HG02642 (cell line): ENCODE measurements around the gene MLC1.

ENCODE experiments used
- ATAC-seq: cut with Tn5 transposase; IDR thresholded peaks from one replicate; pipeline ENCODE4 v1.9.1; 2021; ENCODE audit warnings: mild to moderate bottlenecking; ENCODE audit not compliant: unreplicated experiment, poor library complexity

The MLC1 gene

DNA sequence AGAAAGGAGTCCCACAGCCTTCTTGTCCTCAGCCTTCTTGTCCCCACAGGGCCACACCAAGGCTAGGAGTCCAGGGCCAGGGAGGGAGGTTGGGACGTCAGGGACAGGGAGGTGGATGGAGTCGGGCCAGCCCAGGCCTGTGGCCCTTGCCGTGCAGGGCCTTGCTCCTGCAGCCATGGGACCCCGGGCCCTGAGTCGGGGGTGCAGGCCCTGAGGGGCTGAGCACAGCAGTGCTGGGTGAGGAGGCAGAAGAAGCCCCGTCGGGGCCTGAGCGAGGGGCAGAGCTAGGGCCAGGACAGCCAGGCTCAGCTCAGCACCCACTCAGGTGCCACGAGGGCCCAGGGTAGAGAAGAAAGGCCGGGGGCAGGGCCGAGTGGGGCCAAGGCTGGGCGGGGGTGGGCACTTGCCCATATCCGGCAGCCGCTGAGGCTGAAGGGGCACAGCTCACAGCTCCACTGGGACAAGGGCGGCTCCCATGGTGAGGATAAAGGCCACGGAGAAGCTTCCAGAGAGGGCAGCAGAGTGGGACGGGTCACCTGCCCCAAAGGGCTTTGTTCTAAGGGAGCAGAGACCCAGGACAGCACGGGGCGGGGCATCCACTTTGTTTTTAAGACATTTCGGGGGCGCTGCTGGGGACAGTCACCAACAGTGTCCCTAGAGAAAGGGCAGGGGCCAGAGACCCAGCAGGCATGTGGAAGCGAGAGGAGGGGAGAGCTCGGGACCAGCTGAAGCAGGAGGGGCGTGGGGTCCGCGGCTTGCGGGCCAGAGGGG is 3.6 kb downstream of the MLC1 start:
- no peak for ATAC-seq

GRCh38 chr22:50080077-50080465 is 5.2 kb downstream of the MLC1 start:
- ATAC-seq: no peak

DNA sequence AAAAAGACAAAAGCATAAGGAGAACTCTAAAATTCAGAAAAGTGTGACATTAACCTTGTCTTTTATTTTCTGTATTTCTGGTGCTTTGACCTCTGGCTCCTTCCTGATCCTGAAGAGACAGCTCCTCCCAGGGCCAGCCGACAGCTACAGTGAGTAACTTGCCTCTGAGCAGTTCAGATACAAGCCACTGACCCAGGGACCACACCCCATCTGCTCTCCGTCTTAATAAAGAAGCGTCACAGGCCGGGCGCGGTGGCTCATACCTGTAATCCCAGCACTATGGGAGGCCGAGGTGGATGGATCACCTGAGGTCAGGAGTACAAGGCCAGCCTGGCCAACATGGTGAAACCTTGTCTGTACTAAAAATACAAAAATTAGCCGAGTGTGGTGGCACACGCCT is 6.5 kb downstream of the MLC1 start:
- ATAC-seq: no peak

- no peak for ATAC-seq
Measured at GRCh38 chr22:50078246-50078645, 7.0 kb downstream of the MLC1 start.

GRCh38 chr22:50076646-50077535 is 8.3 kb downstream of the MLC1 start:
- ATAC-seq: no peak

GRCh38 chr22:50074551-50075530 is 10.4 kb downstream of the MLC1 start:
- ATAC-seq: no peak

DNA sequence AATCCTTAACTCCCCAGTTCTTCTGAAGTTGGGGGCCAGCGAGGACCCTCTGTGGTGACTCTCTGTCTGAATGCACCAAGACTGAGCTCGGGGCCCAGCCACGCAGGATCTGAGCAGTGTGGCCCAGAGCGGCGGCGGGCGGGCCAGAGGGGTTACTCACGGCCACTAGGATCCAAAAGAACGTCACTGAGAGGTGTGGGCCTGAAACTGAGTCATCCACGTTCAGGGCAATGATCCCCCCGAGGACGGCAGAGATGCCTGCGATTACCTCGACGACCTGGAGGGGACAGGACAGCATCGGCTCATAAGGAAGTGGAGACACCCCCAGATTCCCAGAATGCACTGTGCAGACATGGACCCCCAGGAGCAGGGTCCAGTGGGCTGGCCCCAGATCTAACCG is 11.2 kb downstream of the MLC1 start:
- no peak for ATAC-seq

DNA sequence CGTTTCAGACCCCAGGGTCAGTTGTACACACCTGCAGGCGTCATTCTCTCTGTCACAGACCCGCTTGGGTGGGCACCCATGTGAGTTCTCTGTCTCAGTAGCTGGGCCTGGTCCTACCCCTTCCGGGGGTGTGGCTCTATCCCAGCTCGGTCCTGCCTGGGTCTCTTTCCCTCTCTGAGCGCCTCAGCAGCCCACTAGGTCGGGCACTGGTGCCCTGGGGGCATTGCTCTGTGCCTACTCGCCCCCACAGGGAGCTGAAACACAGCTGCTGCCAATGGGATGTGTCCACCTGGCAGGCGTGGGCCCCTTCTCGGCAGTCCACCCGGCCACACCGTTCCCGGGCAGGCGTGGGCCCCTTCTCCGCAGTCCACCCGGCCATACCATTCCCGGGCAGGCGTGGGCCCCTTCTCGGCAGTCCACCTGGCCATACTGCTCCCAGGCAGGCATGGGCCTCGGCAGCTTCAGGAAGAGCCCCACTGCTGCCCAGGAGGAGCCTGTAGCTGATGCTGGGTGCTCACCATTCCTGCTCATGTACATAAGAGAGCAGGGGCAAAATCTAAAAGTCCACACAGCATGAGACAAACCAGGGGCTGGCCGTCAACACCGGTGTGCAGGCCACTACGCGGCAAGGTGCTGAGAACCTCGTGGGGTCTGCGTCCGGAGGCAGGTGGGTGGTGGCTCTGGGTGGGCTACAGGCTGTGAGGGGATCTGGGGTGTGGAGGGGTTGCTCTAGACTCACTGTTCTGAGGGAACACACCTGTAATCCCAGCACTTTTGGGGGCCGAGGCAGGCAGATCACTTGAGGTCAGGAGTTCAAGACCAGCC is 12.3 kb downstream of the MLC1 start:
- ATAC-seq: no peak

DNA sequence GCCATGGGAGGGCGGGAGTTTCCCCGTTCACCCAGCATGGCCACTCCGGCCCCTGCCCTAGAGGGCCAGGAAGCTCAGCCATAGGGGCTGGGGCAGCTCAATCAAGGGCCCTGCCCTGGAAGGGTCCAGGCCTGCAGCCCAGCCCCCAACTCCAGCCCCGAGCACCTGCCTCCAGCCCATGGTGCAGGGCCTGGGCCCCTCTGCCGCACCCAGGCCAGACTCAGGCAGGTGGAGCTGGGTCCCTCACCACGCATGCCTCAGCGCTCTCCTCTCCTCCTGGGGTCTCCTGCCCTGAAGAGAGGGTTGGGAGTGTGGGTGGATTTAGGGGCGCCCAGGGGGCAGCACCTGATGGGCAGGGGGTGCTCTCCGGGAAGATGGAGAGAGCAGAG is 13.1 kb downstream of the MLC1 start:
- ATAC-seq: no peak

DNA sequence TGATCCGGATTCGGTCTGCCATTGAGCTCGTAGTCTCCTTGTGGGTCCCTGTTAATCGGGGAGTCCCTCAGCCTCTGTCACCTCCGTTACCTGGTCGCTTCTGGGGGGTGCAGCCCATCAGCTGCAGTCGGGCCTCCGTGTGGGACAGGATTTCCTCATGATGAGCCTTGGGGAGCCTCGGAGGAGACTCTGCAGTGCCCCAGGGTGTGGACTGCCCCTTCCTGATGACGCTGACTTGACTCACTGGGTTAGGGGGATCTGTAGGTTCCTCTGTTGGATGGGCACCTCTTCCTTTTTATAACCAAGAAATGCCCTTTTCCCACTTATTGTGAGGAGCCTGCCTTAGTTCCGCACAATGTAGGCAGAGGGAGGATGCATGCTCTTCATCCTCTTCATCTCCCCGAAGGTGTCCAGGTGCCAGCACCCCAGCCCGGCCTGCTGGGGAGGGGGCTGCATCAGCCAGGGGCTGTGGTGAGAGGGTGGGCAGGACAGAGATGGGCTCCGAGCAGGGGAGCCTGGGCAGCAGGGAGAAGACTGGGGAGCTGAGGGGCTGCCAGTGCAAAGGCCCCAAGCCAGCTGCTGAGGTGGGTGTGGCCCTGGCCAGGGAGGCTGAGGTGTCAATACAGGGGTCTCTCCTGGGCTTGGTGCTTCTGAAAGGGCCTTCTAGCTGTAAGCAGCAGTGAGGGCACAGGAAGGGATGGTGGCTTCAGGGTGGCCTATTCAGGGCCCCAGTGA is 13.6 kb downstream of the MLC1 start:
- no peak for ATAC-seq

DNA sequence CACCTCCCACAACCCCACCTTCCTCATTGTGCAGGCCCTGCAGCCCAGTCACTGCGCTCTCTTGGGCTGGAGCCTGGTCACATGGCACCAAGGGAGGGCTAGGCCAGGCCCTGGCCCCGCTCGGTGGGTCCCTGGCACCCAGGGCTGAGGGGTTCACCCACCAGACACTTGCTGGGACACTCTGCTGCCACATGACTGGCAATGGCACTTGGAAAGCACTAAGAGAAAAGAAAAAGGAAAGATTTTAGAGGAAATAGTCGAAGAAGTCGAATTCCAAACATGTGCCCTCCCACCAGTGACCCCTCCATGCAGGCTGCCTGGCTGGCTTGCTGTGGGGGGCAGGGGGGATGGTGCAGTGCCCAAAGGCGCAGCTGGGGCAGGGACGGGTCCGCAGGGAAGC is 14.9 kb downstream of the MLC1 start:
- no peak for ATAC-seq

DNA sequence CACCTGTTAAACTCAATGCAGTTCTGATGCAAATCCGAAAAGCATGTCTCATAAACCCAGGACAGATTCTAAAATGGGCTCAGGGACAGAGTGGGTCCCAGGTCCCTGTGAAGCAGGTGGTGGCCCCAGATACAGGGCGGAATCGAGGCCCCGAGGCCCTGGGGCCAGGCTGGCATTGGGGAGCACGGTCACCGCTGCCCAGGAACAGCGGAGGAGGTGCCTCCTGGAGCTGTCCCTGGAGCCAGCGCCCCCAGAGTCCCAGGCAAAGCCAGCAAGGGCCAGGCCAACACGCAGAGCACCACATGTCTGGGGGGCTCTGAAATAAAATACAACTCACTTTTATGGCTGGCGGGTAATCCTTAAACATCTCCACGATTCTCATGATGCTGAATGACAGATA is 17.1 kb downstream of the MLC1 start:
- ATAC-seq: no peak

GRCh38 chr22:50067244-50067643 is 18.0 kb downstream of the MLC1 start:
- ATAC-seq: no peak

DNA sequence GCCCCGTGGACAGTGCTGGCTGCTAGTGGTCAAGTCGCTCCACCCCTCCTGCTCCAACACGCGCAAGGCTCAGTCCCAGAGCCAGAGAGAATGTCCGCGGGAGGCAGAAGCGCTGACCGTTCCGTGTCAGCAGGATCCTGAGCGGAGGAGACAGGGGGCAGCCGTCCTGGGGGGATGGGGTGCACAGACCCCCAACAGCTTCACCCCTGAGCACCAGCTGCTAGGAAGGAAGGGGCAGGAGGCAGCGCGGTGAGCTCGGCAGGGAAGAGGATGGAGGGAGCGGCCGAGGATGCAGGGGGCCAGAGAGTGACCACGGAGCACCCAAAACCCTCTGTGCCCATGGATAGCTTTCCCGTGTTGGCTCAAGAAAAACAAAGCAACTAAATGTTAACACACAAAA is 20.8 kb downstream of the MLC1 start:
- ATAC-seq: no peak

- no peak for ATAC-seq
Measured at GRCh38 chr22:50063589-50064393, 21.4 kb downstream of the MLC1 start.

DNA sequence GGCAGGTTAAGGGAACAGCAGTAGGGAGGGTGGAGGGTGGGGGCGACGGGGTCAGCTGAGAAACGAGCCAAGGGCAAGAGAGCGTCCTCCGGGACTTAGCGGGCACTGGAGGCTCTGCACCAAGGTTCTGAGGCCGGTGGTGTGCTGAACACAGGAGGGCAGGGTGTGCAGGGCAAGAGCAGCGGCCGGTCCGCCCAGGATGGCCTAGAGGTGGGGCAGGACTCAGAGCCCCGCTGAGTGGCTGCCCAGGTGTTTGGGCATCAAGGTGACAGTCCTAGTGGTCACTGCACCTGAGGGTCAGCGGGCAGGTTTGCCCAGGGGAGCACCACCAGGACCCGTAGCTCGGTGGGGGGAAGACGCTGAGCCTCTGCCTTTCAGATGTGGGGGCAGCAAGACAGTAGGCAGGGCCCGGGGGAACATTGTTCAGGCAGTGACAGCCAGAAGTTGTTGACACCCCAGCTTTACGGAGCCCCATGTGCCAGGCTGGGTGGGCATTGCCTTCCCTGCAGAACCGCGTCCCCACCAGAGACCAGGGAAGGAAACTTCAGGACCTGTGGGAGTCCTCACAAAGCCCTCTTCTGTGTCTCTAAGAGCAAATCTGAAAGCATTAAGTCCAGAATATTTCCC is 22.6 kb downstream of the MLC1 start:
- ATAC-seq: no peak

DNA sequence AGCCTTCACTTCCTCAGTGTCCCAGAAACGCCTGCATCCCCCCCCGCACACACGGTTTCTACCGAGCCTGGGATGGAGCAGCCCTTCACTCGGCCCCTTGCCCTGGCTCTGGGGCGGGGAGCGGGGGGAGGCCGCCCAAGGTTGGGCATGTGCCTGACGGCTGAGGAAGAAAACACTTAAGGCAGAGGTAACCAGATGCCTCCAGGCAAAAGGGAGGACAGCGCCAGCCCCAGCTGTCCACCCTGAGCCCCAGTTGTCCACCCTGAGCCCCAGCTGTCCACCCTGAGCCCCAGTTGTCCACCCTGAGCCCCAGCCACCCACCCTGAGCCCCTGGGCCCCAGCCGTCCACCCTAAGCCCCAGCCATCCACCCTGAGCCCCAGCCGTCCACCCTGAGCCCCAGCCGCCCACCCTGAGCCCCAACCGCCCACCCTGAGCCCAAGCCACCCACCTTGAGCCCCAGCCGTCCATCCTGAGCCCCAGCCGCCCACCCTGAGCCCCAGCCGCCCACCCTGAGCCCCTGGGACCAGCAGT is 23.3 kb downstream of the MLC1 start:
- ATAC-seq: no peak
